Measurements from ENCODE around the gene CPLX1.
"Not testable (repeated sequence)": the region's sequence is repeated elsewhere in the genome, so short reads cannot be mapped to it uniquely, and the experiment has no call there.

CPLX1 gene

GRCh38 chr4:774419-775092, 51.4 kb downstream of the CPLX1 start:
- DNase-seq, result not testable (repeated sequence)

GRCh38 chr4:773214-773613, 52.7 kb downstream of the CPLX1 start:
- no peak for DNase-seq

GRCh38 chr4:772776-773175, 53.2 kb downstream of the CPLX1 start:
- no peak for DNase-seq

- DNase-seq, result no peak
These were observed 53.8 kb downstream of the CPLX1 start for GRCh38 chr4:772118-772517.

- DNase-seq, result no peak
These were observed 54.5 kb downstream of the CPLX1 start for GRCh38 chr4:771464-771863.

- no peak for DNase-seq
These were observed 55.9 kb downstream of the CPLX1 start for GRCh38 chr4:770022-770421.

GRCh38 chr4:769511-769910, 56.4 kb downstream of the CPLX1 start:
- no peak for DNase-seq

GRCh38 chr4:768995-769394, 56.9 kb downstream of the CPLX1 start:
- no peak for DNase-seq

- no peak for DNase-seq
These were observed 57.9 kb downstream of the CPLX1 start for GRCh38 chr4:768076-768475.

- DNase-seq, result no peak
These were observed 59.2 kb downstream of the CPLX1 start for GRCh38 chr4:766559-767283.

GRCh38 chr4:766152-766515, 59.8 kb downstream of the CPLX1 start:
- no peak for DNase-seq

GRCh38 chr4:764405-765169, 61.3 kb downstream of the CPLX1 start:
- no peak for DNase-seq

GRCh38 chr4:763922-764321, 62.0 kb downstream of the CPLX1 start:
- no peak for DNase-seq

GRCh38 chr4:763191-763810, 62.6 kb downstream of the CPLX1 start:
- no peak for DNase-seq

- DNase-seq, result no peak
These were observed 63.4 kb downstream of the CPLX1 start for GRCh38 chr4:762211-763190.

GRCh38 chr4:761739-762138, 64.2 kb downstream of the CPLX1 start:
- DNase-seq, result no peak

GRCh38 chr4:761086-761485, 64.8 kb downstream of the CPLX1 start:
- no peak for DNase-seq

GRCh38 chr4:760616-761015, 65.3 kb downstream of the CPLX1 start:
- no peak for DNase-seq

- DNase-seq, result not testable (repeated sequence)
These were observed 66.1 kb downstream of the CPLX1 start for GRCh38 chr4:759810-760209.

- DNase-seq, result no peak
These were observed 68.8 kb downstream of the CPLX1 start for GRCh38 chr4:757111-757510.

GRCh38 chr4:754221-755120, 71.5 kb downstream of the CPLX1 start:
- no peak for DNase-seq

Measured in NCI-H526 treated with DMSO at 0.1 percent for 48 hours (cell line).